Natural killer cell (primary cell): ENCODE results near the gene NAPEPLD. TPM values are rescaled to one million over a fixed set of nuclear protein-coding genes. Genes with fewer than 3 reads are reported as not detected.
"Not testable (repeated sequence)": the region's sequence is repeated elsewhere in the genome, so short reads cannot be mapped to it uniquely, and the experiment has no call there.

Experiments
- ATAC-seq, 3 donors: fragments of 150-1000 bp in 2 of 3; fragments of 200-7000 bp in 1 of 3; cut with Tn5 transposase; 1 replicate in 1 of 3; 2 replicates in 2 of 3; pipeline ENCODE4 v1.10.0; 2021; ENCODE audit warnings: mild to moderate bottlenecking in 2 of 3, moderate library complexity in 2 of 3
- DNase-seq, 2 donors: peaks; one replicate each; pipeline versions ENCODE4 v3.0.0 to v3.0.0-alpha.2; 2013 to 2021; ENCODE audit warnings: mixed read lengths in 1 of 2
- H3K27ac ChIP-seq: one replicate; pipeline ENCODE4 v1.5.1; 2013; ENCODE audit warnings: mild to moderate bottlenecking, low read length
- H3K27me3 ChIP-seq: one replicate; pipeline ENCODE4 v1.6.1; 2013; ENCODE audit warnings: low read length; ENCODE audit not compliant: control insufficient read depth, insufficient read depth
- H3K36me3 ChIP-seq: one replicate; pipeline ENCODE4 v1.6.1; 2013; ENCODE audit warnings: low read length; ENCODE audit not compliant: control insufficient read depth, insufficient read depth
- H3K4me1 ChIP-seq: one replicate; pipeline ENCODE4 v1.6.1; 2013; ENCODE audit warnings: low read length; ENCODE audit not compliant: control insufficient read depth, insufficient read depth
- H3K4me3 ChIP-seq: one replicate; pipeline ENCODE4 v1.5.1; 2013; ENCODE audit warnings: low read length
- H3K9me3 ChIP-seq: one replicate; pipeline ENCODE4 v1.6.1; 2013; ENCODE audit warnings: low read length; ENCODE audit not compliant: control insufficient read depth, insufficient read depth
- H3K27ac Mint-ChIP-seq, 2 donors: one replicate each; pipeline ENCODE4 v1.8.0; 2022; ENCODE audit warnings: mild to moderate bottlenecking in 2 of 2, mixed read lengths in 2 of 2, moderate library complexity in 1 of 2
- H3K27me3 Mint-ChIP-seq, 2 donors: one replicate each; pipeline ENCODE4 v1.8.0; 2022; ENCODE audit warnings: low read depth in 2 of 2, mixed read lengths in 2 of 2
- H3K36me3 Mint-ChIP-seq: one replicate; pipeline ENCODE4 v1.8.0; 2022; ENCODE audit warnings: mixed read lengths
- H3K4me1 Mint-ChIP-seq, 2 donors: one replicate each; pipeline ENCODE4 v1.8.0; 2022; ENCODE audit warnings: mixed read lengths in 2 of 2
- H3K4me3 Mint-ChIP-seq: one replicate; pipeline ENCODE4 v1.8.0; 2022; ENCODE audit warnings: mild to moderate bottlenecking, moderate library complexity, mixed read lengths
- H3K9me3 Mint-ChIP-seq, 2 donors: one replicate each; pipeline ENCODE4 v1.8.0; 2022; ENCODE audit warnings: mixed read lengths in 2 of 2
- CTCF ChIP-seq: fragments of 200-600 bp; IDR thresholded peaks from one replicate; pipeline ENCODE4 v1.8.0; 2022; ENCODE audit warnings: antibody characterized with exemption
- WGBS: methylation state at CpG from one replicate; pipeline ENCODE4 v1.1.7; 2013; ENCODE audit warnings: missing lambda C conversion rate; ENCODE audit not compliant: insufficient coverage; 5-methylcytosine and 5-hydroxymethylcytosine counted together
- intact Hi-C: fragments of 100-400 bp; cut with micrococcal nuclease; formaldehyde crosslinking; loops from one replicate; pipeline ENCODE4 v1.14.2; 2022
- total RNA-seq, 4 donors: library from RNA; stranded (reverse); fragments of 120-200 nt in 1 of 4; gene quantifications; one replicate each; pipeline versions ENCODE4 v1.2.3 to v1.2.4, GENCODE V29; 2013 to 2022

The NAPEPLD gene
- total RNA-seq, 3 donors from 2014 or later (not counting 1 experiment from before 2014, with no cell fraction given) = 5.3 to 6.7 (median 5.9) TPM

DNA sequence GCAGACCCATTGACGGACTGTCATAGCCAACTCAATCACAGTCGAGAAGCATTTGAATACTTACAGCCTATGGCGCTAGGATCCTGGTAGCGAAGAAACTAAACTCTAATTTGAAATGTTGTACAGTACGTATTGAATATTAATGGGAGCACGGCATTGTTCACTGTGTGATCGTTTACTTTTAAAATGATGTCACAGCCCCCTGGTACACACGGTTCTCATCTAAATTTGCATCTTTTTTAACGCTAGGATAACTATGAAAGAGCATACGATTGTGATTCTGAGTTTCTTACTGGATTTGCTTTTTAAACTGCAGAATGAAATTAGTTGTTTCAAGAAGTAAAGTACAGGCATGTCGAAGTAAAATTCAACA, 895 bp upstream of the NAPEPLD start:
- Histone ChIP-seq H3K27ac (peak overlapping the region; percentile 90), H3K27me3 (no peaks in the 10 kb centered on the region), H3K36me3 (no peaks in the 10 kb centered on the region), H3K4me1 (peaks cover 12% of the 10 kb centered on the region), H3K9me3 (no peaks in the 10 kb centered on the region), H3K4me3 (peak overlapping the region; percentile 99)
- intact Hi-C loops = loop anchor here (1.0 to 2.0 kb wide), 2 partner anchors 75 to 195 kb away; partner anchors contain the start of genes ARMC10, DNAJC2 and FBXL13
- Mint-ChIP-seq H3K27me3 (no peaks in the 10 kb centered on the region), H3K4me3 (peak overlapping the region; percentile 93), H3K36me3 (peaks cover 6% of the 10 kb centered on the region), H3K4me1 (peaks cover 35 to 36% of the 10 kb centered on the region in 2 donors), H3K27ac (peak overlapping the region; percentile 85 to 94), H3K9me3 (no peaks in the 10 kb centered on the region)
- WGBS = 94% methylated on average over 11 of the region's 11 CpGs
- TF ChIP-seq CTCF = no peak
- DNase-seq (no peak), ATAC-seq (no peak)

DNA sequence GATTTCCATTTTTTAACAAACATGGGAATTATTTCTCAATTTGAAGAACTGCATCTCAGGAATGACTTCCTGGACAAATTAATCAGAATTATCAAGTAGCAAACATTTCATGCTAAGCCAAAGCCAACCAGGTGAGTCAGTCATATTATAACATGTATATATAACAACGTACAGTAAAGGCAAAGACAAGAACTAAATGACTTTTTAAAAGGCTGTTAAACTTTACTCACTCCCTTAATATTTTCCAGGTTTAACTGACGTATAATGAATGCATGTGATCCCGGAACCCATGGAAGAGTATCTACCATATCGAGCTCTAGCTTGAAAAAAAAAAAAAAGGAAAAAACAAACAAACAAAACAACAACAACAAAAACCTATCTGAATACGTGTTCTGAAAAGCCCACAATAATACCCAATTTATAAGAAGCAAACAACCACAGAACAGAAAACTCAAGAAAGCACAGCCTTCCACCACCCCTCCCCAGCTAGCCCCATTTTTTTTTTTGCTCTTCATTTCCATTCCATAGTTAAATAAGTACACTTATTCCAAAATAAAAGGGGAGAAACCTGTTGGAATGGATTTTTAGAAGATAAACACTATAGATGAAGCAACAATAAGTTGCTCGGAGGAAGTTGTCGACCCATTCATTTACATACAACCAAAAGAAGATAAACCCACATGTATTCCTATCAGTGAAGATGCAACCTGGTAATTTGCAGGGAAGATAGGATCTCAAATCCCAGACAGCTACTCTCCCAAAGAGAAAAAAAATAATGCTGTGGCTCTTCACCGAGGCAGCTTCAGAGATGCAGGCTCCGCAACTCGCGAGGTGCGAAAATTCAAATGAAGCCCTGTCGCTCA, 537 bp downstream of the NAPEPLD start:
- 4% methylated on average over 10 of the region's 13 CpGs for WGBS
- Histone ChIP-seq H3K4me1 (peaks cover 12% of the 10 kb centered on the region), H3K36me3 (no peaks in the 10 kb centered on the region), H3K27me3 (no peaks in the 10 kb centered on the region), H3K9me3 (no peaks in the 10 kb centered on the region), H3K4me3 (peak overlapping the region; percentile 99), H3K27ac (peak overlapping the region; percentile 90)
- intact Hi-C loops = loop anchor here (2.0 kb wide), 1 partner anchor 74 kb away; the partner anchor contains the start of genes ARMC10 and FBXL13
- no peak for ATAC-seq
- Mint-ChIP-seq H3K27me3 (no peaks in the 10 kb centered on the region), H3K4me1 (peaks cover 36 to 37% of the 10 kb centered on the region in 2 donors), H3K9me3 (no peaks in the 10 kb centered on the region), H3K4me3 (peak overlapping the region; percentile 93), H3K27ac (peak overlapping the region; percentile 85 to 94), H3K36me3 (peaks cover 6% of the 10 kb centered on the region)
- DNase-seq = no peak
- TF ChIP-seq CTCF = no peak

GRCh38 chr7:103144754-103145153, 4.1 kb downstream of the NAPEPLD start:
- H3K27ac Mint-ChIP-seq, H3K9me3 ChIP-seq, DNase-seq, H3K27me3 Mint-ChIP-seq, H3K9me3 Mint-ChIP-seq, H3K27ac ChIP-seq, H3K36me3 Mint-ChIP-seq, H3K36me3 ChIP-seq, ATAC-seq, H3K4me3 Mint-ChIP-seq, H3K4me3 ChIP-seq, intact Hi-C loops, H3K27me3 ChIP-seq: not testable (repeated sequence)
- H3K4me1 ChIP-seq = peaks cover 12% of the 10 kb centered on the region
- WGBS = 100% methylated on average over 1 of the region's 2 CpGs
- peaks cover 33 to 35% of the 10 kb centered on the region in 2 donors for H3K4me1 Mint-ChIP-seq

GRCh38 chr7:103143868-103144267, 5.0 kb downstream of the NAPEPLD start:
- H3K36me3 Mint-ChIP-seq = peaks cover 6% of the 10 kb centered on the region
- Histone ChIP-seq H3K27me3 (no peaks in the 10 kb centered on the region), H3K27ac (no peak overlapping the region), H3K4me3 (no peak overlapping the region), H3K36me3 (no peaks in the 10 kb centered on the region), H3K4me1 (peaks cover 6% of the 10 kb centered on the region), H3K9me3 (no peaks in the 10 kb centered on the region)
- H3K27ac Mint-ChIP-seq = no peak overlapping the region
- ATAC-seq (no peak), DNase-seq (no peak)
- 100% methylated on average over 1 of the region's 1 CpG for WGBS
- H3K27me3 Mint-ChIP-seq = no peaks in the 10 kb centered on the region
- intact Hi-C loops = no loop called here
- no peaks in the 10 kb centered on the region for H3K9me3 Mint-ChIP-seq
- no peak overlapping the region for H3K4me3 Mint-ChIP-seq
- peaks cover 28 to 31% of the 10 kb centered on the region in 2 donors for H3K4me1 Mint-ChIP-seq
- TF ChIP-seq CTCF = no peak
